Limb (tissue), 2 donors: ENCODE data around the gene SLBP.
"Not testable (repeated sequence)": the region's sequence is repeated elsewhere in the genome, so short reads cannot be mapped to it uniquely, and the experiment has no call there.

ENCODE experiments used
- DNase-seq, 2 donors: peaks; one replicate each; pipeline ENCODE4 v3.0.0-alpha.2; 2016; ENCODE audit errors: extremely low spot score in 2 of 2

SLBP gene

GRCh38 chr4:1711571-1712215 is 426 bp downstream of the SLBP start:
- DNase-seq, result peak; percentile 29 to 65

- DNase-seq, result no peak
These were observed 1.0 kb downstream of the SLBP start for GRCh38 chr4:1711055-1711570.

- DNase-seq, result no peak
These were observed 3.5 kb downstream of the SLBP start for GRCh38 chr4:1708581-1708980.

- no peak for DNase-seq
These were observed 5.8 kb downstream of the SLBP start for GRCh38 chr4:1706358-1706757.

GRCh38 chr4:1705732-1706131 is 6.4 kb downstream of the SLBP start:
- no peak for DNase-seq

DNA sequence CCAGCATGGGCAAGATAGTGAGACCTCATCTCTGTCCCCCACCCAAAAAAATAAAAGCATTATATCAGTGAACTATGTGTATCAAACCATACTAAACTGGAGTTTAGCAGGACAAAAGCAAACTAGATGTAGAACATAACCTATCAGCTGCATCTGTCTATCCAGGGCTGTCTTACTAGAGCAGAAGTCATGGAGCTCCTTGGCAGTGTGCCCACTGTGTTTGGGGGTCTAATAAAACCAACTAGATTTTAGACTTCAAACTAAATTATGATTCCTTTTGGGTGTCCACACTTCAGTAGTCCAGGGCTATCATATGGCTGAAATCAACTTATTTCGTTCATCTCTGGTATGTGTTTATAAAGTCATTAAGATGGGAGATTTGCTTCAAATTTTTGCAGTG is 8.3 kb downstream of the SLBP start:
- no peak for DNase-seq

- DNase-seq, result not testable (repeated sequence)
These were observed 10.4 kb downstream of the SLBP start for GRCh38 chr4:1701671-1702070.

DNA sequence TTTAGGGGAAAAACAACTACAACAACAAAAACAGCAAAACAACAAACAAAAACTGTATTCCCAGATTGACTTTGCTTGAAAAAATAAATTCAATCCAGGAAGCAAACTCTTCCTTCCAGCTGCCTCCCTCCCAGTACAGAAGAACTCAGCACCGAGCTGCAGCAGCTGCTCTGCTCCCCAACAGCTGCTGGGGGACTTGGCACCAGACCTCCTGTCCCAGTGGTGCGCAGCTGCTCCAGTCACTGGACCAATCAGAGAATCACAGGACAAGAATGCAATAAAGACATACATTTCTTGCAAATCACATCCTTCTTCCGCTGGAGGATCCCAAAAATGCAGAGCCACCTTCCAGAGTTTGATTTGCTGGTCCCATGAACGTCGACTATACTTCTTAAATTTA is 16.2 kb downstream of the SLBP start:
- peak; percentile 76 to 77 for DNase-seq

DNA sequence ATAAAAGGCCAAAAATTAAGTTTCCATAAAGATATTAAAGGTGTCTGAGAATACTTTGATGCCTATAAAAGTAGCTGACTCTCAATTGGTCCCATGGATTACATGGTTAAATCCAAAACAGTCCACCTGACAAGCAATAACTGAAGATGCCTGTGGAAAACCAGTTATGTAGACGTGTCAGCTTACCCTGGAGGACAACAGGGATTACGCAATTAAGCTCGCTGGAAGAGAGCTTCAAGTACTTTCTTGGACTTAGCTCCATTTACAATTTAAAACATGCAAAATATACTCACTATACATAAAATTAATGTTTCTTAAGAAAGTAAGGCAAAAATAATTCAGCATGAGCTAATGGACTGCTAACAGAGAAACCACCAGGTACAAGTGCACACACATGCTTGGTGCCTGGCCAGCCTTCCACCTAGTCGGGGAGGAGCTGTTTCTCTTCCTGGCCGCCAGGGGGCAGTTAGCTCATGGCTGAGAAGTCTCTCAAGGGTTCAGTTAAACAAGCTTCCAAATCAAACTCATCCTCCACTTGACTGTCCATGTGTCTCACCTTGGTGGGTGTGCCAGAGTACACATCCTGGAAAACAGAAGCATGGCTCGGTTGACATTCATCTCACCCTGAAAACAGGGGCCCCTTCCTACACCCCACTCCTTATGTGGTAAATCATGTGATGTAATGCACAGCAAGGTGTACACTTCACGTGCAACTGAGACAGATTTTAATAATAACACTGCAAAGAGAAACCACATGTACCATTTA is 18.8 kb downstream of the SLBP start:
- peak; percentile 66 to 76 for DNase-seq

DNA sequence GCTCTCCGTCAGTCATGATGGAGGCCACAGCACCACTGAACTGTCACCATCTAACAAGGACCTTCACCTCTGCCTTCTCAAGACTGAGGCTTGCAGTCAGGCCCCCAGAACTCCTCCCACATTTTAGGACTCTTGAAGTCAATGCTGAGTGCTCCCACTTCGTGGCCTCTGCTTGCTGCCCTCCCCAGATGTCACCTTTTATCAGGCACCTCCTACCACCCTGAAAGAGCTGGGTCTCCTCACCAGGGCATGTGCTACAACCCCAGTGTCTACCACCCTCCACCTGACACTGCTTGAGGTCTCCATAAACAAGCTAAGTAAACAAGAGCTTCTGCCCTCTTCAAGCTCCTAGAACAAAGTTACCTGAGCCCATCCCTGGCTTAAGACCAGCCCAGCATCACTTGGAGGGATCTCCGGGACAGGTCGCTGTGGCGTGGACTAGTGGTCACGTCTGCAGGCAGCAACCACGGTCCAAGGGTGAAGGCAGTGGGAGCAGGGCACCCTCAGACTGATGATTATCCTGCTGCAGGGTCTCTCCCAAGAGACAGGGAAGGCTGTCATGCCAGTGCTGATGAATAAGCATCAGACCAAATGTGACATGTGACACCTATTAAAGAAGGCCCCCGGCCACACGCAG is 20.3 kb downstream of the SLBP start:
- no peak for DNase-seq

GRCh38 chr4:1690698-1691097 is 21.4 kb downstream of the SLBP start:
- no peak for DNase-seq

DNA sequence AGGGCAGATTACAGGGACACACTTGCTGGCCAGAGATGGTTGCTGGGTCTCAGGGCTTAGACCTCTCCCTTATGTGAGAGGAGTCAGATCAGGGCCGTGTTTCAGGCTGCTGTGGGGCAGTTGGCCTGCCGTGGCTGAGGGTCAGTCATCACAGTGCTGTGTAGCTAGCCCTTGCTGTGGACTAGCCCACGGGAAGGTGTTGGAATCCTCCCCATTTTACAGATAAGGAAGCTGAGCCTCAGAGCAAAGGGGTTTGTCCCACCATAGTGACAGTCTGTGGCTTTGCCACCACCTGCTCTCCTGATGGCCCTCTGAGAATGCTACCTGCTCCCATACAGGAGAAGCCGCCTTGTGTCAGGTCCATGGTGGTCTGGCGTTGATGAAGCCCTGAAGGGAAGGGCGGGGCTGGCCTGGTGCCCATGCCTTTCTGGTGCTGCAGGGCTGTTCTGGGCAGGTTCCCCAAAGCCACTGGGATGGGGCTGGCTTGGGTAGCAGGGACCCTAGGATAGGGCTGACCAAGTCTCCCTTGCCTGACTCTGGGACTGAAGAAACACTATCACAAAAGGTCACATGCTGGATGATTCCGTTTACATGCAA is 25.6 kb downstream of the SLBP start:
- DNase-seq, result no peak

DNA sequence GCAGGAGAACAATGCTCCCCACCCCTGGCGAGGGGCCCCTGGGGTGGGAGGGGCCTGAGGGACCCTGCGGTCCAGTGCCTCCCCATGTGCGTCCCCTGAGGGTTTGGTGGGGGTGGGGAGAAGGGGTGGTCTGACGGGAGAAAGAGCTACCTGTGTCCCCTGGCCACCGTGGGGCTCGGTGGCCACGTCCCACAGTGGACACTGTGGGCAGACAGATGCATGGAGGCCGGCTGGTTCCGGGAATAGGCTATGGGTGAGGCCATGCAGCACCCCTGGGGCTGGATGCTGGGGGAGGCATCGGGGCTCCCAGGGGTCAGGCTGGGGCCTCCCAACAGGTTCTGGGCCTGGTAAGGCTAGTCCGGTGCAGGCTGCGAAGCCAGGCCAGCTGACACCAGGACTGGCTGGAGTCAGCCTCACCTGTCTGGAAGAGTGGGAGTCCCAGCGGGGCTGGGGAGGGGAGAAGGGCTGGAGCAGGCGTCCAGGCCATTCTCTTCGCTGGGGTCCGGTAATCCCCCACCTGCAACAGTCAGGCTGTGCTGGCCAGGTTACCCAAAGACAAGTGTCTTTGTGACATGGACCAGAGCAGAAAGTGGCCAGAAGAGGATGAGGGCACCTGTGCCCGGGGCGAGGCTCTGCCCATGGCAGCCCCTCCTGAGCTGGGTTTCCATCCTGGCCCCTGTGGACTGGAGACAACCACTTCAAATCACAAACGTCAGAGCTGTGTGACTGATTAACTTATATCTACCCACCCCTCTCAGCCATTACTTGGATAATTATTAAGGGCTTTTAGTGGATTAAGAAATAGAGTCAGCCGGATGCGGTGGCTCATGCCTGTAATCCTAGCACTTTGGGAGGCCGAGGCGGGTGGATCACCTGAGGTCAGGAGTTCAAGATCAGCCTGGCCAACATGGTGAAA is 26.6 kb downstream of the SLBP start:
- no peak for DNase-seq

DNA sequence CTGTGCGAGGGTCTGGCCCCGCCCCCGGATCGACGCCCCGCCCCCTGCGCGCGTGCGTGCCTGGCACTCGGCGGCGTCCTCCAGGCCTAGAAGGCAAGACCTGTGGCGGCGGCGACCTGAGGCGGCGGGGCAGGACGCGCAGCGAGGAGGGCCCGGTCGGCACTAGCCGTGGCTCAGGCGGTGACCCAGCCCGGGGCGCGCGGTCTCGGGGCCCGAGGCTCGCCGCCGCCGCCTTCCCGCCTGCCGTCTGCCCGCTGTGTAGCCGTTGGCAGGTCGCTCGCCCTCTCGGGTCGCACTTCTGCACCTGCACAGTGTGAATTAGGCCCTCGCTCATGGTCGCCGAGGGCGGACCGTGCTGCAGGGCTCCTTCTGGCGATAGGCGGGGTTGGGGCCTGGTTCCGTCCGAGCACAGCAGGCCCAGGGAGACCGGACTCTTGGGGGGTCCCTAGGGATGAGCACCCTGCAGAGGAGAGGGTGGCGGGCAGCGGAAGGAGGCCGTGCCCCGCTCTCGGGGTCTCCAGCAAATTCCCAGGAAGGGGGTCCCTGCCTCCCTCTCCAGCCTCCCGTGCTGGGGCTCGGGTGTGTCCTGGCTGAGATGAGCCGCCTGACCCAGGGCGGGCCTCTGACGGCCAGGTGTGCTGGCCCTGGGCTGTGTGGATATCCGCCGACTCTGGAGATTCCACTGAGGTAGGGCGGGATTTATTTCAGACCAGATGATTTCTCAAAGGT is 27.4 kb downstream of the SLBP start:
- DNase-seq, result no peak

- peak; percentile 79 to 96 for DNase-seq
These were observed 28.2 kb downstream of the SLBP start, which contains the start of gene FAM53A for GRCh38 chr4:1683736-1684505. Gene FAM53A, minus strand, starts transcription at chr4:1684313. Its CDS starts 15,572 bp downstream, at chr4:1668741.

DNA sequence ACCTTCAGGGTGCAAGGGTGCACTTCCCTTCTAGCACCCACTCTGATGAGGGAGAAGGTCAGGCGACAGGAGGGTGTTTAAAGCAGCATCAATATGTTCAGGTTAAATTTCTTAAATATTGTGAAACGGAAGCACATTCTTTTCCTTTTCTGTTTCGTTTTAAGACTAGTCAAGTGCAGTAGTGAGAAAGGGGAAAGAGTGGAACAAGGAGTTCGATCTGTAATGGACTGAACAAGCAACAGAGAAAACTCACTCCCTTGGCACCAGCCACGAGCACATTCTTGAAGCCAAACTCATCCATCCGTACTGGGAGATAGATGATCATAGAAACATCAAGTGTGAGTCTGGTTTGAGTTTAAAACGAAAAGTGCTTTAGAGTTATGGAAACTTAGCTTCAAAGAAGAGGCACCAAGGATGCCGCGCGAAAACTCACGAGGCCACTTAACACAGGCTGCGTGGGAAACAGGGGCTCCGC is 28.8 kb downstream of the SLBP start:
- peak in 1 of 2 donors; percentile 26 for DNase-seq

- no peak for DNase-seq
These were observed 29.3 kb downstream of the SLBP start for GRCh38 chr4:1682860-1683259.

DNA sequence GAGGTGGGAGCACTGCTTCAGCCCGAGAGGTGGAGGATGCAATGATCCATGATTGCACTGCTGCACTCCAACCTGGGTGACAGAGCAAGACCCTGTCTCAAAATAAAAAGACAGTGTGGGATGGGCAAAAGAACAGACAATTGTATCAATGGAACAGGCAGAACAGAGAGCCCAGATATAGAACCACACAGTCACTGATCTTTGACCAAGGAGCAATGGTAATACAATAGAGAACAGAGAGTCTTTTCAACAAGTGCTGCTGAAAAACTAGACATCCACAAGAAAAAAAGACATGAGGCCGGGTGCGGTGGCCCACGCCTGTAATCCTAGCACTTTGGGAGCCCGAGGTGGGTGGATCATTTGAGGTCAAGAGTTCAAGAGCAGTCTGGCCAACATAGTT is 33.9 kb downstream of the SLBP start:
- no peak for DNase-seq
